ENCODE results near the gene MARK4.

DNA sequence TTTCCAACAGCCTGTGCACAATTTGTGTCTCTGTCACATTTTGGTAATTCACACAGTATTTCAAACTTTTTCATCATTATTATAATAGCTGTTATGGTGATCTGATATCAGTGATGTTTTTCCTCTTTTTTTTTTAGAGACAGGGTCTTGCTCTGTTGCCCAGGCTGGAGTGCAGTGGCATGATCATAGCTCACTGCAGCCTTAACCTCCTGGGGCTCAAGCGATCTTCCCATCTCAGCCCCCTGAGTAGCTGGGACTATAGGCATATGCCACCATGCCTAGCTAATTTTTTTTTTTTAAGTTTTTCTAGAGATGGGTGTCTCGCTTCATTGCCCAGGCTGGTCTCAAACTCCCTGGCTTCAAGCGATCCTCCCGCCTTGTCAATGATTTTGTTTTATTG, 5.8 kb downstream of the MARK4 start:
- TF ChIP-seq, protein P1, sequence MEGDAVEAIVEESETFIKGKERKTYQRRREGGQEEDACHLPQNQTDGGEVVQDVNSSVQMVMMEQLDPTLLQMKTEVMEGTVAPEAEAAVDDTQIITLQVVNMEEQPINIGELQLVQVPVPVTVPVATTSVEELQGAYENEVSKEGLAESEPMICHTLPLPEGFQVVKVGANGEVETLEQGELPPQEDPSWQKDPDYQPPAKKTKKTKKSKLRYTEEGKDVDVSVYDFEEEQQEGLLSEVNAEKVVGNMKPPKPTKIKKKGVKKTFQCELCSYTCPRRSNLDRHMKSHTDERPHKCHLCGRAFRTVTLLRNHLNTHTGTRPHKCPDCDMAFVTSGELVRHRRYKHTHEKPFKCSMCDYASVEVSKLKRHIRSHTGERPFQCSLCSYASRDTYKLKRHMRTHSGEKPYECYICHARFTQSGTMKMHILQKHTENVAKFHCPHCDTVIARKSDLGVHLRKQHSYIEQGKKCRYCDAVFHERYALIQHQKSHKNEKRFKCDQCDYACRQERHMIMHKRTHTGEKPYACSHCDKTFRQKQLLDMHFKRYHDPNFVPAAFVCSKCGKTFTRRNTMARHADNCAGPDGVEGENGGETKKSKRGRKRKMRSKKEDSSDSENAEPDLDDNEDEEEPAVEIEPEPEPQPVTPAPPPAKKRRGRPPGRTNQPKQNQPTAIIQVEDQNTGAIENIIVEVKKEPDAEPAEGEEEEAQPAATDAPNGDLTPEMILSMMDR (conservative IDR thresholded peaks at IDR 0.05; ENCODE audit: low read depth in 2 of 2) = no peak
- no peak for TF ChIP-seq EZH2phosphoT487 (IDR thresholded peaks at IDR 0.05; ENCODE audit: unreplicated experiment)
- TF ChIP-seq POLR2AphosphoS5 (IDR thresholded peaks at IDR 0.05; ENCODE audit: low read depth) = no peak
- TF ChIP-seq EZH2 (IDR thresholded peaks at IDR 0.05; ENCODE audit: low read depth, unreplicated experiment) = no peak
- TF ChIP-seq JUNB (IDR thresholded peaks at IDR 0.05; ENCODE audit: unreplicated experiment) = no peak
- no peak for TF ChIP-seq CREB1 (CRISPR knock-in tag; IDR thresholded peaks at IDR 0.05; ENCODE audit: low read depth)
- TF ChIP-seq REST (IDR thresholded peaks at IDR 0.05; ENCODE audit: unreplicated experiment) = no peak
- no peak for TF ChIP-seq NANOG (IDR thresholded peaks at IDR 0.05; ENCODE audit: borderline replicate concordance)
- TF ChIP-seq ZNF331 (CRISPR knock-in tag; IDR thresholded peaks at IDR 0.05; ENCODE audit: low read depth) = no peak
- TF ChIP-seq, protein P2, sequence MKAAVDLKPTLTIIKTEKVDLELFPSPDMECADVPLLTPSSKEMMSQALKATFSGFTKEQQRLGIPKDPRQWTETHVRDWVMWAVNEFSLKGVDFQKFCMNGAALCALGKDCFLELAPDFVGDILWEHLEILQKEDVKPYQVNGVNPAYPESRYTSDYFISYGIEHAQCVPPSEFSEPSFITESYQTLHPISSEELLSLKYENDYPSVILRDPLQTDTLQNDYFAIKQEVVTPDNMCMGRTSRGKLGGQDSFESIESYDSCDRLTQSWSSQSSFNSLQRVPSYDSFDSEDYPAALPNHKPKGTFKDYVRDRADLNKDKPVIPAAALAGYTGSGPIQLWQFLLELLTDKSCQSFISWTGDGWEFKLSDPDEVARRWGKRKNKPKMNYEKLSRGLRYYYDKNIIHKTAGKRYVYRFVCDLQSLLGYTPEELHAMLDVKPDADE (IDR thresholded peaks at IDR 0.05) = no peak
- TF ChIP-seq STAT1 (IDR thresholded peaks at IDR 0.05; ENCODE audit: unreplicated experiment) = no peak
